Activated CD4-positive, CD25-positive, alpha-beta regulatory T cell treated with anti-CD3 and anti-CD28 coated beads, Interleukin-2, amount 50 U/mL, for 16 hours (primary cell): ENCODE data around the gene PDE1C.
"Not testable (repeated sequence)": the region's sequence is repeated elsewhere in the genome, so short reads cannot be mapped to it uniquely, and the experiment has no call there.

Experiments
- DNase-seq: peaks from one replicate; pipeline ENCODE4 v3.0.0-alpha.2; 2020; ENCODE audit warnings: low read depth, low spot score

The PDE1C gene

GRCh38 chr7:32043688-32044087 lies 26.5 kb downstream of the PDE1C start:
- DNase-seq, result no peak

- DNase-seq, result no peak
These were observed 27.3 kb downstream of the PDE1C start for GRCh38 chr7:32042900-32043299.

GRCh38 chr7:32039000-32039756 lies 31.0 kb downstream of the PDE1C start:
- DNase-seq, result no peak

GRCh38 chr7:32037650-32038198 lies 32.5 kb downstream of the PDE1C start:
- DNase-seq, result no peak

GRCh38 chr7:32036557-32036956 lies 33.6 kb downstream of the PDE1C start:
- no peak for DNase-seq

- DNase-seq, result no peak
These were observed 36.2 kb downstream of the PDE1C start for GRCh38 chr7:32034052-32034451.

GRCh38 chr7:32033006-32033405 lies 37.2 kb downstream of the PDE1C start:
- DNase-seq, result no peak

GRCh38 chr7:32032211-32032610 lies 38.0 kb downstream of the PDE1C start:
- DNase-seq, result no peak

- no peak for DNase-seq
These were observed 39.1 kb downstream of the PDE1C start for GRCh38 chr7:32030904-32031692.

- DNase-seq, result no peak
These were observed 44.2 kb downstream of the PDE1C start for GRCh38 chr7:32026083-32026425.

GRCh38 chr7:32025381-32026082 lies 44.7 kb downstream of the PDE1C start:
- no peak for DNase-seq

GRCh38 chr7:32023376-32023775 lies 46.8 kb downstream of the PDE1C start:
- no peak for DNase-seq

GRCh38 chr7:32022966-32023365 lies 47.2 kb downstream of the PDE1C start:
- no peak for DNase-seq

- no peak for DNase-seq
These were observed 49.6 kb downstream of the PDE1C start for GRCh38 chr7:32020551-32021159.

GRCh38 chr7:32018845-32019578 lies 51.2 kb downstream of the PDE1C start:
- no peak for DNase-seq

- no peak for DNase-seq
These were observed 55.1 kb downstream of the PDE1C start for GRCh38 chr7:32015133-32015532.

- DNase-seq, result not testable (repeated sequence)
These were observed 56.7 kb downstream of the PDE1C start for GRCh38 chr7:32013471-32013870.

GRCh38 chr7:32005577-32005976 lies 64.6 kb downstream of the PDE1C start:
- DNase-seq, result no peak

GRCh38 chr7:32001948-32002347 lies 68.3 kb downstream of the PDE1C start:
- DNase-seq, result no peak

GRCh38 chr7:31997423-31997822 lies 72.8 kb downstream of the PDE1C start:
- DNase-seq, result no peak

- DNase-seq, result no peak
These were observed 75.1 kb downstream of the PDE1C start for GRCh38 chr7:31995134-31995533.
